GM18858 (cell line): ENCODE results near the gene IL1B.

ENCODE experiments used
- ATAC-seq: cut with Tn5 transposase; IDR thresholded peaks from one replicate; pipeline ENCODE4 v1.9.1; 2021; ENCODE audit not compliant: unreplicated experiment

The IL1B gene

GRCh38 chr2:112836695-112837117 lies at the start of gene IL1B:
Gene IL1B (minus strand): TSS chr2:112836779. CDS start chr2:112836229, 550 bp downstream.
- ATAC-seq: no peak

- no peak for ATAC-seq
Measured at GRCh38 chr2:112886291-112886690, 49.7 kb upstream of the IL1B start.

GRCh38 chr2:112885506-112885902 lies 48.9 kb upstream of the IL1B start:
- no peak for ATAC-seq

GRCh38 chr2:112884869-112885505 lies 48.4 kb upstream of the IL1B start:
- ATAC-seq: no peak

- ATAC-seq: no peak
Measured at GRCh38 chr2:112883669-112884068, 47.1 kb upstream of the IL1B start.

- ATAC-seq: peak; percentile 54
Measured at GRCh38 chr2:112881217-112881985, 44.8 kb upstream of the IL1B start.

- no peak for ATAC-seq
Measured at GRCh38 chr2:112880696-112881095, 44.1 kb upstream of the IL1B start.

GRCh38 chr2:112880091-112880531 lies 43.5 kb upstream of the IL1B start:
- no peak for ATAC-seq

- no peak for ATAC-seq
Measured at GRCh38 chr2:112879491-112880041, 43.0 kb upstream of the IL1B start.

- no peak for ATAC-seq
Measured at GRCh38 chr2:112877423-112877822, 40.8 kb upstream of the IL1B start.

GRCh38 chr2:112876971-112877361 lies 40.4 kb upstream of the IL1B start:
- no peak for ATAC-seq

GRCh38 chr2:112876257-112876970 lies 39.8 kb upstream of the IL1B start:
- no peak for ATAC-seq

- ATAC-seq: no peak
Measured at GRCh38 chr2:112870841-112871835, 34.6 kb upstream of the IL1B start.

GRCh38 chr2:112869258-112869842 lies 32.8 kb upstream of the IL1B start:
- ATAC-seq: no peak

GRCh38 chr2:112867701-112868631 lies 31.4 kb upstream of the IL1B start:
- no peak for ATAC-seq

GRCh38 chr2:112866128-112866835 lies 29.7 kb upstream of the IL1B start:
- ATAC-seq: no peak

GRCh38 chr2:112864072-112864471 lies 27.5 kb upstream of the IL1B start:
- no peak for ATAC-seq
